ENCODE data around the gene IGSF6.

DNA sequence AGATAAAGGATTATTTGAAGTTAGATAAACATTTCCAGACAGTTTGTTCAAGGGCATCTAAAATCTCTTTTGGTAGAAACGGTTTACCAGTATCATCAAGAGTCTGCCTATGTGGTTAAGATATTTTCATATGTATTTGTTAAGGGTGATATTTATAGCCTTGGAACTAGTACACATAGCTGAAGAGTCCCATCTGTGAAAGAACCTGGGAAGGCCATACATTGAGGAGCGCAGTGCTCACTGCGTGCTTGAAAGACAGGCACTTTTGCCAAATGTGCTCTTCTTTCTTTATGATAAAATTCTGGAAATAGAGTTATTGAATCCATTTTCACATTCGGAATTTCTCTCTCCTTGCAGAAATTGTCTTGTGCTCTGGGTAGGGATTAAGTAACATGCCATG lies 7.7 kb downstream of the IGSF6 start:
- no peak for TF ChIP-seq POLR2A (IDR thresholded peaks at IDR 0.05)
- TF ChIP-seq, protein P1, sequence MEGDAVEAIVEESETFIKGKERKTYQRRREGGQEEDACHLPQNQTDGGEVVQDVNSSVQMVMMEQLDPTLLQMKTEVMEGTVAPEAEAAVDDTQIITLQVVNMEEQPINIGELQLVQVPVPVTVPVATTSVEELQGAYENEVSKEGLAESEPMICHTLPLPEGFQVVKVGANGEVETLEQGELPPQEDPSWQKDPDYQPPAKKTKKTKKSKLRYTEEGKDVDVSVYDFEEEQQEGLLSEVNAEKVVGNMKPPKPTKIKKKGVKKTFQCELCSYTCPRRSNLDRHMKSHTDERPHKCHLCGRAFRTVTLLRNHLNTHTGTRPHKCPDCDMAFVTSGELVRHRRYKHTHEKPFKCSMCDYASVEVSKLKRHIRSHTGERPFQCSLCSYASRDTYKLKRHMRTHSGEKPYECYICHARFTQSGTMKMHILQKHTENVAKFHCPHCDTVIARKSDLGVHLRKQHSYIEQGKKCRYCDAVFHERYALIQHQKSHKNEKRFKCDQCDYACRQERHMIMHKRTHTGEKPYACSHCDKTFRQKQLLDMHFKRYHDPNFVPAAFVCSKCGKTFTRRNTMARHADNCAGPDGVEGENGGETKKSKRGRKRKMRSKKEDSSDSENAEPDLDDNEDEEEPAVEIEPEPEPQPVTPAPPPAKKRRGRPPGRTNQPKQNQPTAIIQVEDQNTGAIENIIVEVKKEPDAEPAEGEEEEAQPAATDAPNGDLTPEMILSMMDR (IDR thresholded peaks at IDR 0.05), result no peak
- no peak for TF ChIP-seq EP300 (IDR thresholded peaks at IDR 0.05)
